ENCODE data around the gene EHMT1. TPM values are rescaled to one million over a fixed set of nuclear protein-coding genes. Genes with fewer than 3 reads are reported as not detected.

EHMT1 gene
- total and polyA plus RNA-seq, 2 of the 8 experiments (the other 6 are each of a cell fraction or from before 2014, with no cell fraction given): 95.7 to 163 TPM

GRCh38 chr9:137778336-137778735 lies 159.5 kb downstream of the EHMT1 start:
- no peak overlapping the region for H3K23ac ChIP-seq (ENCODE audit: insufficient read length)
- no peak for TF ChIP-seq KDM5A (IDR thresholded peaks at IDR 0.05; ENCODE audit: low read length)
- TF ChIP-seq BACH1 (IDR thresholded peaks at IDR 0.05; ENCODE audit: low read length): no peak
- TF ChIP-seq SRF (IDR thresholded peaks at IDR 0.05; ENCODE audit: low read depth, low read length): no peak
- no peak for TF ChIP-seq POLR2A (IDR thresholded peaks at IDR 0.05; ENCODE audit: control extremely low read depth in 1 of 2, low read depth in 2 of 2, low read length in 2 of 2)
- no peak for TF ChIP-seq NANOG (IDR thresholded peaks at IDR 0.05; ENCODE audit: insufficient read depth, low read depth, low read length, poor library complexity, severe bottlenecking)
- TF ChIP-seq EZH2 (IDR thresholded peaks at IDR 0.05; ENCODE audit: low read depth, low read length, severe bottlenecking): no peak
- TF ChIP-seq, protein P1, sequence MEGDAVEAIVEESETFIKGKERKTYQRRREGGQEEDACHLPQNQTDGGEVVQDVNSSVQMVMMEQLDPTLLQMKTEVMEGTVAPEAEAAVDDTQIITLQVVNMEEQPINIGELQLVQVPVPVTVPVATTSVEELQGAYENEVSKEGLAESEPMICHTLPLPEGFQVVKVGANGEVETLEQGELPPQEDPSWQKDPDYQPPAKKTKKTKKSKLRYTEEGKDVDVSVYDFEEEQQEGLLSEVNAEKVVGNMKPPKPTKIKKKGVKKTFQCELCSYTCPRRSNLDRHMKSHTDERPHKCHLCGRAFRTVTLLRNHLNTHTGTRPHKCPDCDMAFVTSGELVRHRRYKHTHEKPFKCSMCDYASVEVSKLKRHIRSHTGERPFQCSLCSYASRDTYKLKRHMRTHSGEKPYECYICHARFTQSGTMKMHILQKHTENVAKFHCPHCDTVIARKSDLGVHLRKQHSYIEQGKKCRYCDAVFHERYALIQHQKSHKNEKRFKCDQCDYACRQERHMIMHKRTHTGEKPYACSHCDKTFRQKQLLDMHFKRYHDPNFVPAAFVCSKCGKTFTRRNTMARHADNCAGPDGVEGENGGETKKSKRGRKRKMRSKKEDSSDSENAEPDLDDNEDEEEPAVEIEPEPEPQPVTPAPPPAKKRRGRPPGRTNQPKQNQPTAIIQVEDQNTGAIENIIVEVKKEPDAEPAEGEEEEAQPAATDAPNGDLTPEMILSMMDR (IDR thresholded peaks at IDR 0.05; ENCODE audit: control extremely low read depth in 1 of 3, insufficient read depth in 1 of 3, low read depth in 1 of 3, low read length in 3 of 3): no peak
- no peak for TF ChIP-seq SIRT6 (IDR thresholded peaks at IDR 0.05; ENCODE audit: low read length)
- no peak overlapping the region for H3K9ac ChIP-seq (replicated peaks in 1 of 4; ENCODE audit: extremely low read depth in 1 of 4, low read depth in 3 of 4, low read length in 3 of 4)
- no peak overlapping the region for H2AFZ ChIP-seq (ENCODE audit: low read length)
- no peaks in the 10 kb centered on the region for H3K9me3 ChIP-seq (ENCODE audit: insufficient read depth in 2 of 2, low read depth in 1 of 2, low read length in 1 of 2)
- H2BK120ac ChIP-seq (replicated peaks; ENCODE audit: low read depth, low read length): no peak overlapping the region
- H3K4me1 ChIP-seq (replicated peaks in 1 of 4; ENCODE audit: control insufficient read depth in 3 of 4, insufficient read depth in 4 of 4, low read length in 3 of 4): no peaks in the 10 kb centered on the region
- H3K4ac ChIP-seq (replicated peaks; ENCODE audit: insufficient read length, low read depth, low read length): no peak overlapping the region
- ChIA-PET POLR2A (ENCODE audit: partially characterized antibody) (no interaction called here), CTCF (ENCODE audit: partially characterized antibody) (interaction anchor here (1.0 to 1.3 kb wide), 6 partner anchors 39 to 196 kb away, joined by 3 to 5 read pairs (median 3); no protein-coding TSS in a partner anchor)
- H2BK12ac ChIP-seq (ENCODE audit: low read depth, low read length): no peak overlapping the region
- H2BK15ac ChIP-seq (ENCODE audit: low read length): no peak overlapping the region
- no peak overlapping the region for H3K4me2 ChIP-seq (ENCODE audit: insufficient read depth in 1 of 2, low read depth in 2 of 2, low read length in 2 of 2)
- H2AK5ac ChIP-seq (ENCODE audit: low read depth, low read length): no peak overlapping the region
- H3K56ac ChIP-seq (replicated peaks; ENCODE audit: insufficient read length, low read depth, low read length): no peak overlapping the region
- H2BK5ac ChIP-seq (ENCODE audit: low read depth, low read length): no peak overlapping the region
- H4K20me1 ChIP-seq (replicated peaks in 1 of 2; ENCODE audit: control insufficient read depth in 1 of 2, insufficient read depth in 2 of 2, low read length in 2 of 2): peaks cover 5 to 6% of the 10 kb centered on the region in 2 experiments
- no peak overlapping the region for H3K27ac ChIP-seq (ENCODE audit: low read depth, low read length)
- H3K36me3 ChIP-seq (ENCODE audit: control insufficient read depth in 2 of 4, insufficient read depth in 4 of 4, low read length in 3 of 4): peaks cover 20 to 76% (median 38%) of the 10 kb centered on the region in 4 experiments
- H3K23me2 ChIP-seq (ENCODE audit: low read depth, low read length): no peaks in the 10 kb centered on the region
- no peak overlapping the region for H4K91ac ChIP-seq (replicated peaks; ENCODE audit: insufficient read length, low read length)
- no peak for DNase-seq (ENCODE audit: low read depth in 1 of 2, low spot score in 2 of 2)
- WGBS, 2 experiments (ENCODE audit: extremely low coverage in 1 of 2, insufficient coverage in 1 of 2, insufficient read length in 1 of 2, insufficient replicate concordance in 2 of 2, low coverage in 1 of 2, low lambda C conversion rate in 2 of 2, missing lambda C conversion rate in 1 of 2): 92% methylated on average over 11 of the region's 11 CpGs; no CpG with 5 or more reads in 1 of the 2 experiments
- H3K4me3 ChIP-seq (ENCODE audit: extremely low read depth in 1 of 4, insufficient read depth in 2 of 4, low read depth in 3 of 4, low read length in 4 of 4): no peak overlapping the region
- no peaks in the 10 kb centered on the region for H3K27me3 ChIP-seq (replicated peaks in 1 of 4; ENCODE audit: control insufficient read depth in 3 of 4, extremely low read depth in 1 of 4, insufficient read depth in 3 of 4, low read length in 3 of 4)
- no peak overlapping the region for H3K18ac ChIP-seq (ENCODE audit: extremely low read depth, low read length)
- H3K79me1 ChIP-seq (ENCODE audit: low read depth, low read length): peaks cover 5% of the 10 kb centered on the region; the same call in 1 of the 2 replicates
- no peak overlapping the region for H3K14ac ChIP-seq (ENCODE audit: insufficient read length)
- H2BK20ac ChIP-seq (ENCODE audit: low read length): no peak overlapping the region
- FAIRE-seq: no peak
- no peak overlapping the region for H4K5ac ChIP-seq (ENCODE audit: insufficient read length, low read depth, low read length)
- no peak overlapping the region for H4K8ac ChIP-seq (ENCODE audit: extremely low read depth, insufficient read depth, low read length)
- H3K79me2 ChIP-seq (ENCODE audit: control insufficient read depth in 1 of 2, insufficient read depth in 2 of 2, low read length in 2 of 2): peaks cover 0 to 3% of the 10 kb centered on the region in 2 experiments; a peak in 1 of 4 replicates

Data from H1 (cell line).